Suprapubic skin (tissue), 4 donors: ENCODE measurements around the gene SETBP1.

ENCODE experiments used
- CTCF ChIP-seq, 2 donors: fragments of 200-600 bp in 1 of 2; fragments of 450-650 bp in 1 of 2; sonication (generic) in 1 of 2; IDR thresholded peaks; one replicate each; pipeline ENCODE4 v1.5.1; 2016 to 2019; ENCODE audit warnings: antibody characterized with exemption in 2 of 2, mild to moderate bottlenecking in 1 of 2, moderate library complexity in 1 of 2
- POLR2A ChIP-seq, 2 donors: fragments of 450-650 bp; IDR thresholded peaks; one replicate each; pipeline ENCODE4 v1.6.1; 2017; ENCODE audit warnings: antibody characterized with exemption in 2 of 2, mild to moderate bottlenecking in 2 of 2, moderate library complexity in 2 of 2
- POLR2AphosphoS5 ChIP-seq, 3 donors: sonication (generic); formaldehyde crosslinking; IDR thresholded peaks; one replicate each; pipeline ENCODE4 v1.6.1; 2017; ENCODE audit warnings: antibody characterized with exemption in 3 of 3

DNA sequence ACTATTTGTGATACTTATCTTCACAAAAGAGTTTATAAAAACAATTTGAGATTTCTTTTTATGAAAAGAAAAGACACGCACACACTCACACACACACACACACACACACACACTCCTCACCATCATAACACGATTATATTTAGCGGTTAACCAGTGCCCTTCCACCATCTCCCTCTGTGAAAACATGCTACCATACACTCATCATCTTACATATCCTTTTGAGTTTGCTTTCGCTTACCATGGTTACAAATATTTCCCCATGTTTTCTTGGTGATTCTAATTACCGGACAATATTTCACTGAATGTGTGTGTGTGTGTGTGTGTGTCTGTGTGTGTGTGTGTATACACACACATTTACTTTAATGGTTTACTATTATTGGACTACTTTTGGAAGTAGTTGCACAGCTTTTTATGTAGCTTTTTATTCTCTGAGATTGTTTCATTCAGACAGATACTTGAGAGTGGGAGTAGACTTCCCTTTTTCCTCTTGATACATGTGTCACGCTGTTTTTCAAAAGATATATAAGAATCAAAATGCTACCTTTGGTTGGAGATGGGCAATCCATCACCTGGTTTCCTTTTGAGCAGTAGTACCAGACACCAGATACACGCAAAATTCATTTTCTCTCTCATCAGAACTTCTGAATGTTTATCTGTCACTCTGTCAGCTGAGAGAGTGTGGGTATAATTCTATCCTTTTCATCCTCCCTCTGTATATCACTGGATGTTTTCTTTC lies 138.1 kb downstream of the SETBP1 start:
- TF ChIP-seq CTCF (IDR thresholded peaks at IDR 0.05) (no peak), POLR2A (IDR thresholded peaks at IDR 0.05) (no peak), POLR2AphosphoS5 (IDR thresholded peaks at IDR 0.05) (no peak)
